ENCODE data around the gene PARD6A.

DNA sequence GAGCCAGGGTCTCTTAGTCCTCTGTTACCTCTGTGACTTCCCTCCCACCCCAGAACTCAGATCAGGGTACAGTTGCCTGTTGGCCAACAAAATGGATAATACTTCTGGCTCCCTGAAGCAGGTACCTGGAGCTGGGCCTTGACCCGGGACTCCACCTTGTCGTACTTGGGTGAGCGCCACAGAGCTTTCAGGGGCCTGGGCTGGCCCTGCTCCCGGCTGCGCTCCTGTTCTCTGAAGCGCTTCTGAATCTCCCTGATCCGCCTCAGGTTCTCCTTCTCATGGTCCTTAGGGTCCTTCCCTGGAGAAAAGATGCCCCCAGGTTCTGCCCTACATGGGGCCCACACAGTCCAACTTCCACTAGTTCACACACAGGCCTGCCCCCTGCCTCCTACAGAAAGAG lies 4.1 kb downstream of the PARD6A start:
- TF ChIP-seq EZH2phosphoT487 (IDR thresholded peaks at IDR 0.05; ENCODE audit: low read length) (no peak), EZH2 (optimal IDR thresholded peaks at IDR 0.05; ENCODE audit: low read depth, low read length) (no peak)
- TF ChIP-seq, protein P1, sequence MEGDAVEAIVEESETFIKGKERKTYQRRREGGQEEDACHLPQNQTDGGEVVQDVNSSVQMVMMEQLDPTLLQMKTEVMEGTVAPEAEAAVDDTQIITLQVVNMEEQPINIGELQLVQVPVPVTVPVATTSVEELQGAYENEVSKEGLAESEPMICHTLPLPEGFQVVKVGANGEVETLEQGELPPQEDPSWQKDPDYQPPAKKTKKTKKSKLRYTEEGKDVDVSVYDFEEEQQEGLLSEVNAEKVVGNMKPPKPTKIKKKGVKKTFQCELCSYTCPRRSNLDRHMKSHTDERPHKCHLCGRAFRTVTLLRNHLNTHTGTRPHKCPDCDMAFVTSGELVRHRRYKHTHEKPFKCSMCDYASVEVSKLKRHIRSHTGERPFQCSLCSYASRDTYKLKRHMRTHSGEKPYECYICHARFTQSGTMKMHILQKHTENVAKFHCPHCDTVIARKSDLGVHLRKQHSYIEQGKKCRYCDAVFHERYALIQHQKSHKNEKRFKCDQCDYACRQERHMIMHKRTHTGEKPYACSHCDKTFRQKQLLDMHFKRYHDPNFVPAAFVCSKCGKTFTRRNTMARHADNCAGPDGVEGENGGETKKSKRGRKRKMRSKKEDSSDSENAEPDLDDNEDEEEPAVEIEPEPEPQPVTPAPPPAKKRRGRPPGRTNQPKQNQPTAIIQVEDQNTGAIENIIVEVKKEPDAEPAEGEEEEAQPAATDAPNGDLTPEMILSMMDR (IDR thresholded peaks at IDR 0.05; ENCODE audit: low read length), result no peak

Data from MM.1S (cell line).